Measurements from ENCODE around the gene GRID1. TPM values are rescaled to one million over a fixed set of nuclear protein-coding genes. Genes with fewer than 3 reads are reported as not detected.

GRID1 gene
- total RNA-seq, 4 donors from 2014 or later: 0.88 to 7.3 (median 4.1) TPM

- no peaks in the 10 kb centered on the region for H3K9me3 ChIP-seq
- intact Hi-C loops (cut with DNase I; ENCODE audit: low total_unique reads): no loop called here
- H3K4me1 ChIP-seq: no peaks in the 10 kb centered on the region
- H3K36me3 ChIP-seq: no peaks in the 10 kb centered on the region
- TF ChIP-seq POLR2A (IDR thresholded peaks at IDR 0.05) (no peak), CTCF (IDR thresholded peaks at IDR 0.05) (no peak)
- H3K27ac ChIP-seq: no peak overlapping the region
- H3K27me3 ChIP-seq: no peaks in the 10 kb centered on the region
- DNase-seq: no peak
- H3K4me3 ChIP-seq: no peak overlapping the region
Measured at GRCh38 chr10:86287110-86287793, 79.3 kb downstream of the GRID1 start.

DNA sequence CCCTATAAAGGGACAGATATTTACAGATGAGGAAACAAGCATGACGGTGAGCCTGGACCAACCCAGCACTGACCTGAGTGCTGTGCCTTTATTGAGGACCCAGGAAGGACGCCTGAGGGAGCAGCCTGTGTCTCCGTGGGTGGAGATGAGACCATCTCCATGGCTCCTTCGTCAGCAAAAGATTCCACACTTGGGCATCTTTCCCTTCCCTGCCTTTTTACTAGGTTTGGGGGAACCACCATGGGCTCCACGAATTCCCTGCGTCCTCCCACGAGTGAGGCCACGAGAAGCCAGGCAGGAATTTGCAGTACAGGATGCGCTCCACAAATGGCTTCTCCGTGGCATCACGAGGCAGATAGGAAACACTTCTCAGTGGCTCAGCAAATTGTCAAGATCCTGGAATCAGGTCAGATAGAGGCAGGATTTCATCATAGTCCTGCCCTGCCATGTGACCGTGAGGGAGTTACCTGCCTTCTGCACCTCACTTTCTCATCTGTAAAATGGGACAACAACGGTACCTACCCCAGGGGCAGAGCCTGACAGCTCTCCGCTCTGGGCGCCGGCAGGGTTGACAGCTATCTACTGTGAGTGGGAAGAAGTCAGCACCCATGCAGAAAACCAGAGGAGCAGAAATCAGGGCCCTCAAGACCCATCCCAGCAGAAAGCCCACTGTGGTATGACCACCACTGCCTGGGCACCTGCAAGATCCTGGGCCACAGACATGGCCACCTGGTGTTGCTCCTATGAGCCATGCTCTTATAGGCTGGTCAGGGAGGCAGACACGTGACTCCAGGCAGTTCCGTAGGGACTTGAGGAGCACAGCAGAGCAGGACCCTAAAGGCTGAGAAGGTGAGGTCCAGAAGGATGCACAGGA lies 80.1 kb downstream of the GRID1 start:
- DNase-seq: peak in 1 of 2 donors; percentile 4
- H3K9me3 ChIP-seq: no peaks in the 10 kb centered on the region
- no peak overlapping the region for H3K27ac ChIP-seq
- TF ChIP-seq CTCF (IDR thresholded peaks at IDR 0.05) (no peak), POLR2A (IDR thresholded peaks at IDR 0.05) (no peak)
- intact Hi-C loops (cut with DNase I; ENCODE audit: low total_unique reads): no loop called here
- H3K27me3 ChIP-seq: no peaks in the 10 kb centered on the region
- no peaks in the 10 kb centered on the region for H3K4me1 ChIP-seq
- no peaks in the 10 kb centered on the region for H3K36me3 ChIP-seq
- no peak overlapping the region for H3K4me3 ChIP-seq

GRCh38 chr10:86285136-86285790 lies 81.3 kb downstream of the GRID1 start:
- no peak overlapping the region for H3K4me3 ChIP-seq
- no peaks in the 10 kb centered on the region for H3K27me3 ChIP-seq
- peak in 1 of 2 donors; percentile 4 for DNase-seq
- no peak overlapping the region for H3K27ac ChIP-seq
- TF ChIP-seq CTCF (IDR thresholded peaks at IDR 0.05) (no peak), POLR2A (IDR thresholded peaks at IDR 0.05) (no peak)
- no peaks in the 10 kb centered on the region for H3K9me3 ChIP-seq
- no peaks in the 10 kb centered on the region for H3K4me1 ChIP-seq
- no peaks in the 10 kb centered on the region for H3K36me3 ChIP-seq
- intact Hi-C loops (cut with DNase I; ENCODE audit: low total_unique reads): no loop called here

- no peaks in the 10 kb centered on the region for H3K4me1 ChIP-seq
- intact Hi-C loops (cut with DNase I; ENCODE audit: low total_unique reads): no loop called here
- H3K9me3 ChIP-seq: no peaks in the 10 kb centered on the region
- H3K27ac ChIP-seq: no peak overlapping the region
- TF ChIP-seq POLR2A (IDR thresholded peaks at IDR 0.05) (no peak), CTCF (IDR thresholded peaks at IDR 0.05) (no peak)
- H3K27me3 ChIP-seq: no peaks in the 10 kb centered on the region
- H3K4me3 ChIP-seq: no peak overlapping the region
- DNase-seq: peak in 1 of 2 donors; percentile 0
- H3K36me3 ChIP-seq: no peaks in the 10 kb centered on the region
Measured at GRCh38 chr10:86284355-86285105, 82.1 kb downstream of the GRID1 start.
